ENCODE measurements around the gene PEPD. TPM values are rescaled to one million over a fixed set of nuclear protein-coding genes. Genes with fewer than 3 reads are reported as not detected.
"Not testable (repeated sequence)": the region's sequence is repeated elsewhere in the genome, so short reads cannot be mapped to it uniquely, and the experiment has no call there.

Gene PEPD
- total RNA-seq, 1 experiment from 2014 or later: 83.1 TPM

- TF ChIP-seq AFF4 (CRISPR knock-in tag; IDR thresholded peaks at IDR 0.05; ENCODE audit: borderline replicate concordance): no peak
- no peak for TF ChIP-seq TP53 (CRISPR knock-in tag; IDR thresholded peaks at IDR 0.05)
- TF ChIP-seq NR2C2 (CRISPR knock-in tag; IDR thresholded peaks at IDR 0.05): no peak
- TF ChIP-seq ZNF396 (CRISPR knock-in tag; IDR thresholded peaks at IDR 0.05; ENCODE audit: borderline replicate concordance): no peak
- TF ChIP-seq OVOL2 (CRISPR knock-in tag; IDR thresholded peaks at IDR 0.05; ENCODE audit: borderline replicate concordance): no peak
These were observed 41.0 kb upstream of the PEPD start (continued) for GRCh38 chr19:33562636-33563035.

DNA sequence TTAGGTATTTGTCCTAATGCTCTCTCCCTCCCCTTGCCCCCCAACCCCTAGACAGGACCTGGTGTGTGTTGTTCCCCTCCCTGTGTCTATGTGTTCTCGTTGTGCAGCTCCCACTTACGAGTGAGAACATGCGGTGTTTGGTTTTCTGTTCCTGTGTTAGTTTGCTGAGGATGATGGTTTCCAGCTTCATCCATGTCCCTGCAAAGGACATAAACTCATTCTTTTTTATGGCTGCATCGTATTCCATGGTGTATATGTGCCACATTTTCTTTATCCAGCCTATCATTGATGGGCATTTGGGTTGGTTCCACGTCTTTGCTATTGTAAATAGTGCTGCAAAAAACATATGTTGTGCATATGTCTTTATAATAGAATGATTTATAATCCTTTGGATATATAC is 40.1 kb upstream of the PEPD start:
- H3K27me3 Mint-ChIP-seq (ENCODE audit: low read depth); ATAC-seq; H3K27ac Mint-ChIP-seq; POLR2A ChIA-PET; H3K9me3 Mint-ChIP-seq; DNase-seq (ENCODE audit: low spot score); H3K4me3 Mint-ChIP-seq; H3K36me3 Mint-ChIP-seq: not testable (repeated sequence)
- CTCF ChIA-PET: interaction anchor here (1.7 kb wide), 1 partner anchor 18 kb away, joined by 4 read pairs; no protein-coding TSS in a partner anchor
- H3K4me1 Mint-ChIP-seq: peaks cover 25% of the 10 kb centered on the region

DNA sequence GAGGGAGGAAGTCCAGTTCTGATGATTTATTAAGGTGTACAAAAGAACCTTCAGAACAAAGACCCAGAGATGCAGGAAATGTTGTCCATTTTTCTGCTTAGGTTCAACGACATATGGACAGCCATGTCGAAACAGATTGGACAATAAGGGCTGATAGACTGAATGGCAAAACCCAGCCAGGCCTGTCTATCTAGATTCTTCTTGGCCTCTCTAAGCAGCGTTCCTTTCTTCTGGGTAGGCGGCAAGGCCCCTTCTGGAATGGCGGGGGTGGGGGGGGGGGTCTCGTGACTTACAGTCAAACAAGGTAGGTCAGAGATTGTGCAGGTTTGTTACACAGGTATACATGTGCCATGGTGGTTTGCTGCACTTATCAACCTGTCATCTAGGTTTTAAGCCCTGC is 39.7 kb upstream of the PEPD start:
- no peak overlapping the region for H3K27ac Mint-ChIP-seq
- CTCF ChIA-PET: interaction anchor here (1.7 kb wide), 1 partner anchor 18 kb away, joined by 4 read pairs; no protein-coding TSS in a partner anchor
- H3K36me3 Mint-ChIP-seq: no peaks in the 10 kb centered on the region
- H3K9me3 Mint-ChIP-seq: no peaks in the 10 kb centered on the region
- POLR2A ChIA-PET: no interaction called here
- no peaks in the 10 kb centered on the region; the same call in 1 of the 2 replicates for H3K27me3 Mint-ChIP-seq (ENCODE audit: low read depth)
- no peak overlapping the region for H3K4me3 Mint-ChIP-seq
- ATAC-seq (no peak), DNase-seq (ENCODE audit: low spot score) (no peak)
- peaks cover 21% of the 10 kb centered on the region for H3K4me1 Mint-ChIP-seq
- TF ChIP-seq OVOL2 (CRISPR knock-in tag; IDR thresholded peaks at IDR 0.05; ENCODE audit: borderline replicate concordance) (no peak), ZNF232 (CRISPR knock-in tag; IDR thresholded peaks at IDR 0.05) (no peak), KAT7 (CRISPR knock-in tag; IDR thresholded peaks at IDR 0.05; ENCODE audit: borderline replicate concordance) (no peak), ZNF512 (CRISPR knock-in tag; IDR thresholded peaks at IDR 0.05; ENCODE audit: borderline replicate concordance) (no peak), EMX1 (CRISPR knock-in tag; IDR thresholded peaks at IDR 0.05) (no peak), RORB (CRISPR knock-in tag; IDR thresholded peaks at IDR 0.05) (no peak), ZNF317 (CRISPR knock-in tag; IDR thresholded peaks at IDR 0.05; ENCODE audit: borderline replicate concordance, low read depth) (no peak), JUN (CRISPR knock-in tag; IDR thresholded peaks at IDR 0.05) (no peak), SMAD4 (CRISPR knock-in tag; IDR thresholded peaks at IDR 0.05) (no peak), ZNF396 (CRISPR knock-in tag; IDR thresholded peaks at IDR 0.05; ENCODE audit: borderline replicate concordance) (no peak), ZNF138 (CRISPR knock-in tag; conservative IDR thresholded peaks at IDR 0.05) (no peak), TCF7 (CRISPR knock-in tag; IDR thresholded peaks at IDR 0.05; ENCODE audit: low read depth) (no peak), IRF2 (CRISPR knock-in tag; IDR thresholded peaks at IDR 0.05; ENCODE audit: borderline replicate concordance, low read depth) (no peak), ESRRA (CRISPR knock-in tag; IDR thresholded peaks at IDR 0.05; ENCODE audit: borderline replicate concordance) (no peak), SP1 (CRISPR knock-in tag; conservative IDR thresholded peaks at IDR 0.05) (no peak), ZNF219 (CRISPR knock-in tag; IDR thresholded peaks at IDR 0.05; ENCODE audit: borderline replicate concordance) (no peak)
- TF ChIP-seq, protein P1, sequence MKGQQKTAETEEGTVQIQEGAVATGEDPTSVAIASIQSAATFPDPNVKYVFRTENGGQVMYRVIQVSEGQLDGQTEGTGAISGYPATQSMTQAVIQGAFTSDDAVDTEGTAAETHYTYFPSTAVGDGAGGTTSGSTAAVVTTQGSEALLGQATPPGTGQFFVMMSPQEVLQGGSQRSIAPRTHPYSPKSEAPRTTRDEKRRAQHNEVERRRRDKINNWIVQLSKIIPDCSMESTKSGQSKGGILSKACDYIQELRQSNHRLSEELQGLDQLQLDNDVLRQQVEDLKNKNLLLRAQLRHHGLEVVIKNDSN (CRISPR knock-in tag; IDR thresholded peaks at IDR 0.05): no peak
- TF ChIP-seq, protein P2, sequence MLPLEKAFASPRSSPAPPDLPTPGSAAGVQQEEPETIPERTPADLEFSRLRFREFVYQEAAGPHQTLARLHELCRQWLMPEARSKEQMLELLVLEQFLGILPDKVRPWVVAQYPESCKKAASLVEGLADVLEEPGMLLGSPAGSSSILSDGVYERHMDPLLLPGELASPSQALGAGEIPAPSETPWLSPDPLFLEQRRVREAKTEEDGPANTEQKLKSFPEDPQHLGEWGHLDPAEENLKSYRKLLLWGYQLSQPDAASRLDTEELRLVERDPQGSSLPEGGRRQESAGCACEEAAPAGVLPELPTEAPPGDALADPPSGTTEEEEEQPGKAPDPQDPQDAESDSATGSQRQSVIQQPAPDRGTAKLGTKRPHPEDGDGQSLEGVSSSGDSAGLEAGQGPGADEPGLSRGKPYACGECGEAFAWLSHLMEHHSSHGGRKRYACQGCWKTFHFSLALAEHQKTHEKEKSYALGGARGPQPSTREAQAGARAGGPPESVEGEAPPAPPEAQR (CRISPR knock-in tag; IDR thresholded peaks at IDR 0.05): no peak
- TF ChIP-seq, protein P3, sequence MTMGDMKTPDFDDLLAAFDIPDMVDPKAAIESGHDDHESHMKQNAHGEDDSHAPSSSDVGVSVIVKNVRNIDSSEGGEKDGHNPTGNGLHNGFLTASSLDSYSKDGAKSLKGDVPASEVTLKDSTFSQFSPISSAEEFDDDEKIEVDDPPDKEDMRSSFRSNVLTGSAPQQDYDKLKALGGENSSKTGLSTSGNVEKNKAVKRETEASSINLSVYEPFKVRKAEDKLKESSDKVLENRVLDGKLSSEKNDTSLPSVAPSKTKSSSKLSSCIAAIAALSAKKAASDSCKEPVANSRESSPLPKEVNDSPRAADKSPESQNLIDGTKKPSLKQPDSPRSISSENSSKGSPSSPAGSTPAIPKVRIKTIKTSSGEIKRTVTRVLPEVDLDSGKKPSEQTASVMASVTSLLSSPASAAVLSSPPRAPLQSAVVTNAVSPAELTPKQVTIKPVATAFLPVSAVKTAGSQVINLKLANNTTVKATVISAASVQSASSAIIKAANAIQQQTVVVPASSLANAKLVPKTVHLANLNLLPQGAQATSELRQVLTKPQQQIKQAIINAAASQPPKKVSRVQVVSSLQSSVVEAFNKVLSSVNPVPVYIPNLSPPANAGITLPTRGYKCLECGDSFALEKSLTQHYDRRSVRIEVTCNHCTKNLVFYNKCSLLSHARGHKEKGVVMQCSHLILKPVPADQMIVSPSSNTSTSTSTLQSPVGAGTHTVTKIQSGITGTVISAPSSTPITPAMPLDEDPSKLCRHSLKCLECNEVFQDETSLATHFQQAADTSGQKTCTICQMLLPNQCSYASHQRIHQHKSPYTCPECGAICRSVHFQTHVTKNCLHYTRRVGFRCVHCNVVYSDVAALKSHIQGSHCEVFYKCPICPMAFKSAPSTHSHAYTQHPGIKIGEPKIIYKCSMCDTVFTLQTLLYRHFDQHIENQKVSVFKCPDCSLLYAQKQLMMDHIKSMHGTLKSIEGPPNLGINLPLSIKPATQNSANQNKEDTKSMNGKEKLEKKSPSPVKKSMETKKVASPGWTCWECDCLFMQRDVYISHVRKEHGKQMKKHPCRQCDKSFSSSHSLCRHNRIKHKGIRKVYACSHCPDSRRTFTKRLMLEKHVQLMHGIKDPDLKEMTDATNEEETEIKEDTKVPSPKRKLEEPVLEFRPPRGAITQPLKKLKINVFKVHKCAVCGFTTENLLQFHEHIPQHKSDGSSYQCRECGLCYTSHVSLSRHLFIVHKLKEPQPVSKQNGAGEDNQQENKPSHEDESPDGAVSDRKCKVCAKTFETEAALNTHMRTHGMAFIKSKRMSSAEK (CRISPR knock-in tag; IDR thresholded peaks at IDR 0.05; ENCODE audit: borderline replicate concordance): no peak

Measured in WTC11 (cell line).